Measurements from ENCODE around the gene TPSB2.

Gene TPSB2

GRCh38 chr16:1182950-1183907 is 46.8 kb downstream of the TPSB2 start:
- no peak for DNase-seq (ENCODE audit: low read depth)

DNA sequence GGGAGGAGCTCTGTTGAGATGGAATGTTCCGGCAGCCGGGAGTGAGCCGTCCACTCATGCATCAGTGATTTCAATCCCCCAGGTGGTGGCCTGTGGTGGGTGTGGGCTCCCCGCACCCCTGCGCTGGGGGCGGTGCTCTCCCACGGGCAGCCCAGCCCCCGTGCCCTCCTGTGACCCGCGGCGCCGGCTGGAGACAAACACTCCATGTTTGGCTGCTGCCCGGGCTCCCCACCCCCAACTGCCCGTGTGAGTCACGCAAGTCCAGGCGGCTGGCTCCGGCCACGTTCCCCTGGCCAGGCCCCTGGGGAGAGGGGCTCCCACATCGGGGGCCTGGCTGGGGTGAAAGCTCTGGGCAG is 47.7 kb downstream of the TPSB2 start:
- DNase-seq (ENCODE audit: low read depth): no peak

- DNase-seq (ENCODE audit: low read depth): no peak
These were observed 48.3 kb downstream of the TPSB2 start for GRCh38 chr16:1181404-1182315.

- no peak for DNase-seq (ENCODE audit: low read depth)
These were observed 49.2 kb downstream of the TPSB2 start for GRCh38 chr16:1180549-1181403.

Measured in stimulated activated CD4-positive, alpha-beta T cell treated with anti-CD3 and anti-CD28 coated beads, Interleukin-2, amount 100 ng/mL, for 4 hours (primary cell).